ENCODE measurements around the gene MUC15. TPM values are rescaled to one million over a fixed set of nuclear protein-coding genes. Genes with fewer than 3 reads are reported as not detected.
"Not testable (repeated sequence)": the region's sequence is repeated elsewhere in the genome, so short reads cannot be mapped to it uniquely, and the experiment has no call there.

The MUC15 gene, protein sequence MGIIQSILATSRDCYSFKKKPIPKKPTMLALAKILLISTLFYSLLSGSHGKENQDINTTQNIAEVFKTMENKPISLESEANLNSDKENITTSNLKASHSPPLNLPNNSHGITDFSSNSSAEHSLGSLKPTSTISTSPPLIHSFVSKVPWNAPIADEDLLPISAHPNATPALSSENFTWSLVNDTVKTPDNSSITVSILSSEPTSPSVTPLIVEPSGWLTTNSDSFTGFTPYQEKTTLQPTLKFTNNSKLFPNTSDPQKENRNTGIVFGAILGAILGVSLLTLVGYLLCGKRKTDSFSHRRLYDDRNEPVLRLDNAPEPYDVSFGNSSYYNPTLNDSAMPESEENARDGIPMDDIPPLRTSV
- 10 to 100 TPM in 1 of 10 donors, 1 to 10 TPM in 1, under 1 TPM in 2, not detected in 6; 0.07 to 12.6 (median 3.6) TPM for polyA plus RNA-seq (ENCODE audit: insufficient read length in 10 of 10)
- long read RNA-seq, donor 1, result 0 reads
- long read RNA-seq, donor 2, result 0 reads
- long read RNA-seq, donor 3, result 0 reads
- long read RNA-seq, donor 4, result 0 reads
- long read RNA-seq, donor 5, result 0 reads
- long read RNA-seq, donor 6, result 0 reads
- long read RNA-seq, donor 7, result 0 reads
- long read RNA-seq, donor 8, result 0 reads
- long read RNA-seq, donor 9, result 0 reads

DNA sequence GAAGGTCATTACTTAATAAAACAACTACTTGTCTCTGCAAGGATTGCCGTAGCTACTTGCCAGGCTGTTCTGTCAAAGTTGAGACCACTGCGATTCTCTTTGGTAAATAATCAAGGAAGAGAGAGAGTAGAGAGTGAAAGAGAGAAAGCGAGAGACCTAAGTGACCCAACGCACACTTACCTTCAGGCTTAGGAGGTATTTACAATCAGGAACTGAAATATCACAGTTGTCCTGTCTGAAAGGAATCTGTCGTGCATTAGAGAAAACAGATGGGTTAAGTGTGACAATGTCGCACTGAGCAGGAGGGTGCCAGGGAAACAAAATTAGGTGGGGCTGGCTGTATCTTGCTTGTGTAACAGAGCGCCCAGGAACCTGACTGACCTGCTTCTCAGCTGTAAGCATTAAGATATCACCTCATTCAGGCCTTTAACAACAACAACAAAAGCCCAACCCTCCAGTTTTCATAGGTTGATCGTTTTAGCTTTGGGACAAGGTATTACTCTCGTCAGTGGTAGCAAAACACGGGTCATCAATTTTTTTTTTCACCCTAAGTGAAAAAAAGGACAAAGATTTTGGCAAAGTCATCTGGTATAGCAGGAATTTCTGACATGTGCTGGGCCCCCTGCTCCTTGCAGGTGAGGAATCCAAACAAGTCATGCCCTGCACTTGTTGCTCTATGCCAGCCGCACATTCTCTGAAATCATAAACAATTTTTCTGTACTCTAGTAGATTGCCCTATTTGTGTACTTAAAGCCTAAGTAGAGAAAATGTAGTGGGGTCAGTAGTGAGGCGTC is at the start of gene MUC15:
MUC15 (minus strand) TSS at position 403 of the 794 bp plus-strand sequence. CDS start 5,169 bp downstream, outside the sequence.
- no peak for DNase-seq

GRCh38 chr11:26621132-26621531 is 49.1 kb upstream of the MUC15 start:
- DNase-seq, result peak in 1 of 3 donors; percentile 63

- no peak for DNase-seq
These were observed 48.4 kb upstream of the MUC15 start for GRCh38 chr11:26620282-26621045.

DNA sequence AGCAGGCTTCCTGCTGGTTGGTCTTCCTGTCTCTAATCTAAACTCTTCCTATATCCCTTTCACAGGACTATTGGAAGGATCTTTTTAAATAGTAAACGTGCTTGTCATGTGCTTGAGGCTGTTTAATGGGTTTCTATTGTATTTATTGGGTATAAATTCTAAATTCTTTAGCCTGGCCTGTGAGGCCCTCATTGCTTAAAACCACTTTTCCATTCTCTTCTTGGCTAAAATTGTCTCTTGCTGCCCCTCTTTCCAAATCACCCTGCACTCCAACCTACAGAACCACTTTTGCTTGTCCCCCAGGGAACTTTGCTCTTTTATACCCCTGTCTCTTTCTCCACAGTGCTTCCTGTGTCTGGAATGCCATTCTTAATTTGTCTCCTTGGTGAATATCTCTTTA is 46.4 kb upstream of the MUC15 start:
- no peak for DNase-seq

- no peak for DNase-seq
These were observed 41.7 kb upstream of the MUC15 start for GRCh38 chr11:26613759-26614158.

DNA sequence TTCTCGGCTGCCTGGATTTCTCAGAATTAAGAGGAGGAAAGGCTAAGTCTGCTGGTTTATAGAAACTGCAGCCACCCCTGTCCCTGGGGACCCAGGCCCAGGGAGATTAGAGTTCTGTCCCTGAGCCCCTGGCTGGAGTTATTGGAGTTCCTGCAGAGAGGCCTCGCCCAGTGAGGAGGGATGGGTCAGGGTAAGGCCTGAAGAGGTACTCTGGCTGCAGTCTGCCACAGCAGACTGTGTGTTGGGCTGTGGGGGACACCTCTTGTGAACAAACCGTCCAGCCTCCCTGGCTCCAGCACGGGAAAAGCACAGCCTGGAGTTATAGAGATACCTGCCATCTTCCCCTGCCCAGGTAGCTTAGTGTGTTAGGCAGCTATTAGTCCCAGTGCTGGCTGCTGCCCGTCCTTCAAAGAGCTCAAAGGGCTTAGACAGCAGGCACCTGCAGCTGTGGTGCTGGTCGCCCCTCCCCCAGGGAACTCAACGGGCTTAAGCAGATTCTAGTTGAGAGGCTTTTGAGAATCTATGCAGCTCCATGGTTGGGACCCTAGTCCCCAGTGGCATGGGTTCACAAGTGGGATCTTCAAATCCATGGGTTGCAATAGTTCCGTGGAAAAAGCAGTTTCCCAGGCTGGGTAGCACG is 36.6 kb upstream of the MUC15 start:
- DNase-seq, result no peak

GRCh38 chr11:26607725-26608506 is 35.9 kb upstream of the MUC15 start:
- no peak for DNase-seq

DNA sequence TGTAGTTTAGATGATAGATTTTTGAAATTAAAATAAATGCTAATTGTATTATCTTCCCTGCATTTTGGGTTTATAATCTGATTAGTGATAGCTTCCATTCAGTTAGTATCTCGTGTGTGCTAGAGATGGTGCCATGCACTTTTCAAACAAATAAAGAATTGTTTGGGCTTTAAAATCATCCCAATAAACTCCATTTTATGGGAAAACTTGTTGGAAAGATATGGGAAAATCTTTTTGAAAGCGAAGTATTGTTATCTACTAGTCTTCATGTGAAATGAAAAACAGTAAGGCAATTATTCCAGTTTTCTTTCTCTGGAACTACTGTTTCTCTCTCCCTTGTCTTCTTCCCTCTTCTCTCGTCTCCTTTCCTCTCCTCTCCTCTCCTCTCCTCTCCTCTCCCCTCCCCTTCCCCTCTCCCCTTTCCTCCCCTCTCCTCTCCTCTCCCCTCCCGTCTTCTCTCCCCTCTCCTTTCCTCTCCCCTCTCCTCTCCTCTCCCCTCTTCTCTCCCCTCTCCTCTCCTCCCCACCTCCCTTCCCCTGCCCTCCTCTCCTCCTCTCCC is 27.9 kb upstream of the MUC15 start:
- no peak for DNase-seq

DNA sequence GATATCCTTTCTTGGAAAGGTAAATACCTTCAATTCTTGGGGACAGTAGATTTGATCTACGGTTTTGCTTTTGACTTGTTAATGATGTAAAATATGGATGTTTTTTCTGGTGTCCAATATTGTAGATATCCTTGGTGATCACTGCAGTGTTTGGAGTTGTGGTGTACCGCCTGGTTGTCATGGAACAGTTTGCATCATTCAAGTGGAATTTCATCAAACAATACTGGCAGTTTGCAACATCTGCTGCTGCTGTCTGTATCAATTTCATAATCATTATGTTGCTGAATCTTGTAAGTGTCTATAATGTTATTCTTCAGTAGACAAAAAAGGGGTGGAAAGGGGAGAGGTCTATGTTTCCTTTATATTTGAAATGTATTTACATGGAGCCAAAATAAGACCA is 27.4 kb upstream of the MUC15 start:
- DNase-seq, result peak in 1 of 3 donors; percentile 22

DNA sequence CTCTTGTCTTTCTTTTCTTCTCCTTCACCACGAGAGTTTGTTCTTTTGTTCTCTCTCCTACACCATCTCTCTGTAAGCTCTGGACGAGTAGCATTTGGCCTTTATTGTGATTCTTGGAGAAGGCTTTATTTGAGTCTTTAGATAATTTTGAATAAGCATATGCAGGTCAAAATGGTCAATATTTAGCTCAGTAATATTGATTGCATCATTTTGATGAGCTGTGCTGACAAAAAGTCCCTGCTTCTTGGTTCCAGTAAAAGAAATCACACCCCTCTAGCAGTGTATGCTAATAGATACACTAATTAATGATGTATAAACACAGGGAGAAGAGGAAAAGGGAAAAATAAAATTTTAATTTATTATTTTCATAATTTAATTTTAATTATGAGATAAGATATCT is 25.8 kb upstream of the MUC15 start:
- DNase-seq, result no peak

DNA sequence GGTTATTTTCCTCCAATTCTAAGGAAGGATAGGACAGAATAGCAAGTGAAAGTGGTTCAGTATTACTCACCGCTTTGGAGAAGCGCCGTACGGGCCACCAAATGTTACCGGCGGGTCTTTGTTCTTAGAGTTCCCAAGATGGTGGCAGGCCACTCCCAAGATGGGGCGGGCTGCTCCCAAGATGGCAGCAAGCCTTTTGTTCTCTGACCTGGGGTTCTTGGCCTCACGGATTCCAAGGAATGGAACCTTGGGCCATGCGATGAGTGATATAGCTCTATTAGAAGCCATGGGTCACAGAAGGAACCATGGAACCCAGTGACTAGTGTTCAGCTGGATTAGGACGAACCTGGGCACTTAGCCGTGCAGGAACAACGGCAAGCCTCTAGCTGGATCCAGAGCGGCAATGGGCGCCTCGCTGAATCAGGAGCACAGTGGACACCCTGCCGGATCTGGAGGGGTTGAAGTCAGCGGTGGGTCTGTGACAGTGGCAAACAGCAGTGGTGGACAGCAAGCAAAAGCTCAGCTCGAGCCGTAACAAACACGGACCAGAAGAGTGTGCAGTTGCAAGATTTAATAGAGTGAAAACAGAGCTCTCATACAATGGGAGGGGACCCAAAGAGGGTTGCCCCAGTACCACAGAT is 25.1 kb upstream of the MUC15 start:
- not testable (repeated sequence) for DNase-seq

DNA sequence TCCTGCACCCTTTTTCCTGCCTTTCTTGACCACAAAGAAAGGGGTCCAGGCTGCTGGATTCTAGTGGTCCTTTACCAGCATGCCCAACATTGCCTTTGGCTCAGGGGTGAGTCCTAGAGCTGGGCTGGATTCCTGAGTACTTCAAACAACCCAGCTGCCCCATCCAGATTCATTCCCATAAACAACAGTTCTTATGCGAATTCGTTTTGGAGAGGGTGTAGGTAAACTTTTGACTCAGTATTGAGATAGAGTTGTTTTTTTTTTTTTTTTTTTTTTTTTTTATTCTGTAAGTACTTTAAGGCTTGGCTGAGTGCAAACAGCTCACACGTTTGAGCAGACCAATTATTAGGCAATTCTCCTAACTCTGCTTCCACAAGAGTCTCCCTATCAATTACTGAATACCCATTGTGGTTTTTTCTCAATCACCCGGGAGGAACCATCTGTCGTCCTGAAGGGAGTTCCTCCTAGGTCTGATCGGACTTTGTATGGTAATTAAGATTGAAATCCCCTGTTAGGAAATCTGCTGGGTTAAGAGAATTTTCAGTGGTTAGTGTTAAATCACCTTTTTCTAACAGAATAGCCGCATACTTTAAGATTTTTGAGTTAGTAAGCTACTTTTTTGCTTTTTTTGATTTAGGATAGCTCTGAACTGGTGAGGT is 23.3 kb upstream of the MUC15 start:
- not testable (repeated sequence) for DNase-seq

DNA sequence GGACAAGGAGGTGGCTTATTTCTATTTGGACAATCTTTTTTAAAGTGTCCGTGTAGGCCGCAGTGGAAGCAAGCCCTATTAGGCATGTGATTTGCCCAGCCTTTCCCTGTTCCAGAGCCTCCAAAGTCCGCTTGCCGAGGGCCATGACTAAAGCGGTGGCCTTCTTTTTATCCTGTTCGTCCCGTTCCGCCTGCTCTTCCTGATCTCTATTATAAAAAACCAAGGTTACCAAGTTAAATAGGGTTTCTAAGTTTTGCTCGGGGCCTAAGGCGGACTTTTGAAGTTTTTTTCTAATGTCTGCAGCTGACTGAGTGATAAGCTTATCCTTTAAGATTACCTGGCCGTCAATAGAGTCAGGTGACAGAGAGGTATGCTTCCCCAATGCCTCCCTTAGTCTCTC is 21.6 kb upstream of the MUC15 start:
- no peak for DNase-seq

DNA sequence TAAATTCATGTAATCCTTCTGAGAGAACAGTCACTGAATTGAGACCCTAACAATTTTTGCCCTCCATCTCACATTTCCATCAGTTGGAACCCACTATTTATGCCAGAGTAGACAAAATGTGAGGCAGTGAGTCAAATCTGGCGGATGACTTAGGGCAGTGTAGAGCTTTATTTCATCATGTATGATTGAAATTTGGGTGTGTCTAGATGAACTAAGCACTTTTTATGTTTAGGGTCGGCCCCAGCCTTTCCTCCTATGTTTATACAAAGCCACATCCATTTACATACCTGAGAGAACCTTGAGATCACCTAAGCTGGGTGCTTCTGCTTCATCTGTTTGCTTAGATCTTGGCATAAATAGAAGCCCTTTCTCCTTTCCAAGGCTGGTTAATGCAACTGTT is 15.0 kb upstream of the MUC15 start:
- DNase-seq, result no peak

DNA sequence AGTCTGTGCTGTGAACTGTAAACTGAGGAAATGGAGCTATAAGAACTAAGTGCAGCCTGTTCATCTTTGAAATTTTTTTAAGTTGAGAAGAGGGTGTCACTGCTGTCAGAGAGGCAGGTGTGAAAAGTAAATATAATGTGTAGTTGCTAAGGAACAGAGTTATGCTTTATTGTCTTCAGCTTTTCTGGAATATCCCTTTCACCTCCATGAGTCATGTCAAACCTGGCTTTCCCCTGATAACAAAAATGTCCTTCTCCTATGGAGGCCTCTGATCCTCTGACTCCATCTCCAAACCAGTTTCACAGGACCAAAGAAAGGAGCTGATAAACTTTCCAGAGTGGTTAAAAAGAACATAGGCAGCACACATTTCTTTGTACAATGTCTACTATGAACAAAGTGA is 12.8 kb upstream of the MUC15 start:
- DNase-seq, result no peak

DNA sequence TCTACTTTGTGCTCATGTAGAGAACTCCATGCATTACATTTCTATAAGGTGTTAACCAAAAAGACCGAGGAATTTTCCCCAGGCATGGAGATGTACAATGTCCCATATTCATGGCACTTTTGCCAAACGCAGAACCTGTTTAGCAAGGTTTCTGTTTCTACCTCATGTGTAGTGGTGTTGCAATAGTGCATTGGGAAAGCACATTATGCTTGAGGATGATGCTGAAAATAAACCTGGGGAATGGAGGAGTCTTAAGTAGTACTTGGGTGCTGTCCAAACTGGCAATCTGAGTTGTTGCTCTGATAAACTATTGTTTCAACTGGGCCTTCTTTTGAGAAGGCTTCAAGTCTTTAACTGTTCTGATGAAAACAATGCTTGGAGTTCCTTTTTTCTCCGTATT is 11.5 kb upstream of the MUC15 start:
- DNase-seq, result peak in 1 of 3 donors; percentile 9

- DNase-seq, result peak in 2 of 3 donors; percentile 15 to 36
These were observed 8.9 kb upstream of the MUC15 start for GRCh38 chr11:26580929-26581328.

GRCh38 chr11:26579683-26580082 is 7.6 kb upstream of the MUC15 start:
- DNase-seq, result no peak
